GM12878 (cell line): ENCODE measurements around the gene TTLL6. TPM values are rescaled to one million over a fixed set of nuclear protein-coding genes. Genes with fewer than 3 reads are reported as not detected.
"Not testable (repeated sequence)": the region's sequence is repeated elsewhere in the genome, so short reads cannot be mapped to it uniquely, and the experiment has no call there.

Experiments
- ATAC-seq: fragments of 200-7000 bp; cut with Tn5 transposase; 3 replicates; pipeline ENCODE4 v1.9.1; 2020; ENCODE audit warnings: mild to moderate bottlenecking, moderate library complexity
- BruUV-seq: library from RNA; stranded (reverse); fragments of 400-500 nt; replicated peaks from 2 replicates; lab custom pipeline; 2021; lab: Mats Ljungman, UMichigan
- CTCF ChIA-PET: fragments of 300-600 bp; sonication (Branson Sonifier 250); formaldehyde crosslinking; extraction: SDS; loops from one replicate; lab custom pipeline; 2021; ENCODE audit warnings: inconsistent platforms; lab: Yijun Ruan, JAX
- POLR2A ChIA-PET: fragments of 350-600 bp; formaldehyde crosslinking; extraction: SDS; loops from one replicate; lab custom pipeline; 2021; ENCODE audit warnings: inconsistent platforms; lab: Charles Lee
- RAD21 ChIA-PET: fragments of 300-600 bp; sonication (Branson Sonifier 250); formaldehyde crosslinking; loops from one replicate; lab custom pipeline; 2023; ENCODE audit warnings: antibody characterized with exemption; ENCODE audit not compliant: unreplicated experiment; lab: Charles Lee
- SMC1A ChIA-PET: fragments of 300-600 bp; sonication (Branson Sonifier 250); formaldehyde crosslinking; loops from one replicate; lab custom pipeline; 2023; ENCODE audit not compliant: unreplicated experiment, uncharacterized antibody; lab: Charles Lee
- DNase-seq: peaks from one replicate; pipeline ENCODE4 v3.0.0-alpha.2; 2011; ENCODE audit warnings: low read depth, low spot score
- FAIRE-seq: peaks from 3 replicates; lab custom pipeline; 2011; peaks lifted over from hg19 to GRCh38; lab: Jason Lieb, UNC
- H2AFZ ChIP-seq: 2 replicates; pipeline ENCODE4 v1.6.0; 2011; ENCODE audit warnings: low read depth, low read length, control low read depth; ENCODE audit not compliant: control insufficient read depth
- H3K27ac ChIP-seq: 2 replicates; pipeline ENCODE4 v1.5.1; 2011; ENCODE audit warnings: control low read depth; ENCODE audit not compliant: control insufficient read depth, insufficient read depth
- H3K27me3 ChIP-seq, 2 experiments: replicated peaks in 1 of 2; 2 replicates each; pipeline versions ENCODE4 v1.6.0 to v1.6.1; 2011; ENCODE audit warnings: low read length in 1 of 2; ENCODE audit not compliant: control insufficient read depth in 2 of 2, insufficient read depth in 2 of 2
- H3K36me3 ChIP-seq, 2 experiments: 2 replicates each; pipeline ENCODE4 v1.5.1; 2011; ENCODE audit warnings: low read length in 1 of 2; ENCODE audit not compliant: control insufficient read depth in 2 of 2, insufficient read depth in 2 of 2
- H3K4me1 ChIP-seq: 2 replicates; pipeline ENCODE4 v1.6.1; 2011; ENCODE audit warnings: mild to moderate bottlenecking, low read length, moderate library complexity, mixed read lengths; ENCODE audit not compliant: control insufficient read depth, insufficient read depth
- H3K4me2 ChIP-seq: 2 replicates; pipeline ENCODE4 v1.6.0; 2011; ENCODE audit warnings: control low read depth; ENCODE audit not compliant: control insufficient read depth, insufficient read depth
- H3K4me3 ChIP-seq: fragments of 200-600 bp; sonication (generic); 2 replicates; pipeline ENCODE4 v1.5.1; 2016
- H3K79me2 ChIP-seq: 2 replicates; pipeline ENCODE4 v1.6.0; 2011; ENCODE audit warnings: low read length; ENCODE audit not compliant: control insufficient read depth, insufficient read depth
- H3K9ac ChIP-seq: 2 replicates; pipeline ENCODE4 v1.8.0; 2011; ENCODE audit warnings: low read length, control low read depth, mixed read lengths; ENCODE audit not compliant: control insufficient read depth, insufficient read depth
- H3K9me3 ChIP-seq: replicated peaks from 3 replicates; pipeline ENCODE4 v1.5.1; 2011; ENCODE audit warnings: mild to moderate bottlenecking, low read length; ENCODE audit not compliant: control insufficient read depth, insufficient read depth
- H4K20me1 ChIP-seq: 2 replicates; pipeline ENCODE4 v1.6.0; 2011; ENCODE audit not compliant: control insufficient read depth, insufficient read depth
- BCL3 ChIP-seq: IDR thresholded peaks from 2 replicates; pipeline ENCODE4 v1.6.1; 2011; ENCODE audit warnings: borderline replicate concordance, low read depth, mild to moderate bottlenecking, moderate library complexity, low read length; ENCODE audit not compliant: insufficient read depth, poor library complexity, severe bottlenecking
- CEBPB ChIP-seq, 2 experiments: fragments of 150-350 bp in 1 of 2; IDR thresholded peaks; 2 replicates each; pipeline ENCODE4 v1.6.1; 2012 to 2014; ENCODE audit warnings: low read depth in 2 of 2, low read length in 2 of 2, borderline replicate concordance in 1 of 2, inconsistent platforms in 1 of 2
- ESRRA ChIP-seq: IDR thresholded peaks from 2 replicates; pipeline ENCODE4 v1.6.1; 2012; ENCODE audit warnings: mild to moderate bottlenecking, low read length, improper control_type of control experiment
- GATAD2B ChIP-seq: fragments of 450-650 bp; conservative IDR thresholded peaks from 2 replicates; pipeline ENCODE4 v1.6.1; 2017; ENCODE audit warnings: low read depth, mild to moderate bottlenecking, moderate library complexity
- KDM1A ChIP-seq: fragments of 200-600 bp; sonication (generic); IDR thresholded peaks from 2 replicates; pipeline ENCODE4 v1.6.1; 2016; ENCODE audit warnings: borderline replicate concordance
- KLF5 ChIP-seq: fragments of 450-650 bp; IDR thresholded peaks from 2 replicates; pipeline ENCODE4 v1.6.1; 2014; ENCODE audit warnings: mild to moderate bottlenecking; ENCODE audit not compliant: partially characterized antibody
- LARP7 ChIP-seq: fragments of 450-650 bp; IDR thresholded peaks from 2 replicates; pipeline ENCODE4 v1.6.1; 2017; ENCODE audit warnings: mild to moderate bottlenecking
- POLR2A ChIP-seq: IDR thresholded peaks from 2 replicates; pipeline ENCODE4 v1.6.1; 2011; ENCODE audit warnings: low read depth, mild to moderate bottlenecking, low read length
- RBBP5 ChIP-seq: fragments of 200-600 bp; sonication (generic); conservative IDR thresholded peaks from 2 replicates; pipeline ENCODE4 v1.6.1; 2016
- RFX5 ChIP-seq: IDR thresholded peaks from 2 replicates; pipeline ENCODE4 v1.6.1; 2011; ENCODE audit warnings: low read depth, low read length, improper control_type of control experiment
- YBX1 ChIP-seq: fragments of 450-650 bp; IDR thresholded peaks from 2 replicates; pipeline ENCODE4 v1.6.1; 2016; ENCODE audit warnings: antibody characterized with exemption
- YY1 ChIP-seq: IDR thresholded peaks from 2 replicates; pipeline ENCODE4 v1.6.1; 2011; ENCODE audit warnings: low read depth, mild to moderate bottlenecking, low read length
- WGBS: methylation state at CpG from one replicate; pipeline ENCODE4 v1.1.6; 2016; ENCODE audit warnings: low lambda C conversion rate; ENCODE audit not compliant: insufficient replicate concordance, insufficient coverage; ENCODE audit errors: missing lambda C conversion rate; 5-methylcytosine and 5-hydroxymethylcytosine counted together
- in situ Hi-C: fragments of 300-500 bp; cut with MboI; formaldehyde crosslinking; loops from 9 replicates; pipeline ENCODE4 v1.14.3; 2018; ENCODE audit warnings: mixed read lengths
- intact Hi-C: fragments of 100-400 bp; cut with micrococcal nuclease; formaldehyde crosslinking; loops from one replicate; pipeline ENCODE4 v1.14.2; 2022; ENCODE audit not compliant: unreplicated experiment
- polyA plus RNA-seq, 11 experiments: library from polyadenylated mRNA; depleted of rRNA in 4 of 11; unstranded in 6 of 11; stranded (reverse) in 5 of 11; fragments of >200 nt; fragmentation: Nextera tagmentation in 4 of 11; fragmentation: Illumina TruSeq in 1 of 11; extraction: Ambion mirVana in 4 of 11; extraction: Trizol in 1 of 11; gene quantifications; 1 replicate in 1 of 11; 2 replicates in 10 of 11; pipeline versions ENCODE4 v1.2.1 to v1.2.3, GENCODE V29; 2011 to 2016; ENCODE audit warnings: inconsistent platforms in 2 of 11, missing spikeins in 2 of 11, low read depth in 1 of 11
- total RNA-seq, 4 experiments: library from RNA; depleted of rRNA in 3 of 4; stranded (reverse); fragments of >200 nt in 3 of 4; fragmentation: Illumina TruSeq in 1 of 4; extraction: Trizol in 1 of 4; gene quantifications; 2 replicates each; pipeline versions ENCODE4 v1.2.1 to v1.2.3, GENCODE V29; 2013 to 2021
- TF ChIP-seq, protein P1 (sequence below): IDR thresholded peaks from 2 replicates; pipeline ENCODE4 v1.6.1; 2011; ENCODE audit warnings: borderline replicate concordance, low read depth, mild to moderate bottlenecking, moderate library complexity, mixed read lengths, low read length; ENCODE audit not compliant: insufficient read depth; ENCODE audit errors: extremely low read length
- TF ChIP-seq, protein P2 (sequence below): IDR thresholded peaks from 2 replicates; pipeline ENCODE4 v1.6.1; 2012; ENCODE audit warnings: low read depth, low read length, improper control_type of control experiment

TTLL6 gene
- total and polyA plus RNA-seq, 10 of the 15 experiments (the other 5 are each of a cell fraction or from before 2014, with no cell fraction given), result 0.06 to 0.36 (median 0.13) TPM; not detected in 4

DNA sequence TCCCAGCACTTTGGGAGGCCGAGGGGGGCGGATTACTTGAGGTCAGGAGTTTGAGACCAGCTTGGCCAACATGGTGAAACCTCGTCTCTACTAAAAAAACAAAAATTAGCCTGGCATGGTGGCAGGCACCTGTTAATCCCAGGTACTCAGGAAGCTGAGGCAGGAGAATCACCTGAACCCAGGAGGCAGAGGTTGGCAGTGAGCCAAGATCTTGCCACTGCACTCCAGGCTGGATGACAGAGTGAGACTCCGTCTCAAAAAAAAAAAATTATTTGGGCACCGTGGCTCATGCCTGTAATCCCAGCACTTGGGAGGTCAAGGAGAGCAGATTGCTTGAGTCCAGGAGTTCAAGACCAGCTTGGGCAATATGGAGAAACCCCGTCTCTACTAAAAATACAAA is 3.9 kb upstream of the TTLL6 start:
- H3K79me2 ChIP-seq, in situ Hi-C loops, ATAC-seq, H3K9ac ChIP-seq, BruUV-seq, H3K9me3 ChIP-seq, H3K4me3 ChIP-seq, H3K27ac ChIP-seq, H3K27me3 ChIP-seq, FAIRE-seq, H3K4me2 ChIP-seq, intact Hi-C loops, H4K20me1 ChIP-seq, H2AFZ ChIP-seq, DNase-seq, POLR2A ChIA-PET, H3K36me3 ChIP-seq: not testable (repeated sequence)
- RAD21 ChIA-PET, result interaction anchor here (1.0 to 3.8 kb wide), 2 partner anchors 53 to 58 kb away, joined by 3 to 13 read pairs; no protein-coding TSS in a partner anchor
- WGBS, result 63% methylated on average over 6 of the region's 6 CpGs
- CTCF ChIA-PET, result interaction anchor here (1.9 to 15.2 kb wide), 3 partner anchors 8 to 58 kb away, joined by 5 to 490 read pairs (median 20); no protein-coding TSS in a partner anchor
- H3K4me1 ChIP-seq, result peaks cover 12% of the 10 kb centered on the region
- SMC1A ChIA-PET, result interaction anchor here (1.6 to 17.5 kb wide), 3 partner anchors 14 to 55 kb away, joined by 5 to 281 read pairs (median 6); no protein-coding TSS in a partner anchor

- no peak for DNase-seq
- Histone ChIP-seq H3K79me2 (no peaks in the 10 kb centered on the region), H3K4me2 (no peak overlapping the region), H3K27me3 (peaks cover 0 to 6% of the 10 kb centered on the region in 2 experiments; a peak in 1 of 4 replicates), H3K27ac (no peak overlapping the region), H3K9me3 (no peaks in the 10 kb centered on the region), H2AFZ (no peak overlapping the region), H3K4me1 (peaks cover 12% of the 10 kb centered on the region), H4K20me1 (no peaks in the 10 kb centered on the region), H3K9ac (no peak overlapping the region), H3K36me3 (no peaks in the 10 kb centered on the region), H3K4me3 (no peak overlapping the region)
- intact Hi-C loops, result no loop called here
- ChIA-PET POLR2A (no interaction called here), SMC1A (interaction anchor here (17.5 kb wide), 1 partner anchor 57 kb away, joined by 281 read pairs; no protein-coding TSS in a partner anchor), CTCF (interaction anchor here (15.2 kb wide), 1 partner anchor 60 kb away, joined by 490 read pairs; no protein-coding TSS in a partner anchor), RAD21 (interaction anchor here (0.6 to 18.8 kb wide), 2 partner anchors 59 to 467 kb away, joined by 3 to 376 read pairs; no protein-coding TSS in a partner anchor)
- BruUV-seq, result no TSS peak
- 78% methylated on average over 11 of the region's 11 CpGs for WGBS
- no peak for ATAC-seq
- no peak for FAIRE-seq
- TF ChIP-seq, protein P1, sequence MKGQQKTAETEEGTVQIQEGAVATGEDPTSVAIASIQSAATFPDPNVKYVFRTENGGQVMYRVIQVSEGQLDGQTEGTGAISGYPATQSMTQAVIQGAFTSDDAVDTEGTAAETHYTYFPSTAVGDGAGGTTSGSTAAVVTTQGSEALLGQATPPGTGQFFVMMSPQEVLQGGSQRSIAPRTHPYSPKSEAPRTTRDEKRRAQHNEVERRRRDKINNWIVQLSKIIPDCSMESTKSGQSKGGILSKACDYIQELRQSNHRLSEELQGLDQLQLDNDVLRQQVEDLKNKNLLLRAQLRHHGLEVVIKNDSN, result no peak
- TF ChIP-seq CEBPB (IDR thresholded peaks at IDR 0.05; ENCODE audit: borderline replicate concordance in 1 of 2, low read depth in 2 of 2, low read length in 2 of 2) (no peak), ESRRA (no peak), YY1 (no peak), RFX5 (no peak), GATAD2B (no peak), KLF5 (no peak), RBBP5 (no peak), POLR2A (no peak), KDM1A (no peak), YBX1 (no peak), BCL3 (no peak), LARP7 (no peak)
- TF ChIP-seq, protein P2, sequence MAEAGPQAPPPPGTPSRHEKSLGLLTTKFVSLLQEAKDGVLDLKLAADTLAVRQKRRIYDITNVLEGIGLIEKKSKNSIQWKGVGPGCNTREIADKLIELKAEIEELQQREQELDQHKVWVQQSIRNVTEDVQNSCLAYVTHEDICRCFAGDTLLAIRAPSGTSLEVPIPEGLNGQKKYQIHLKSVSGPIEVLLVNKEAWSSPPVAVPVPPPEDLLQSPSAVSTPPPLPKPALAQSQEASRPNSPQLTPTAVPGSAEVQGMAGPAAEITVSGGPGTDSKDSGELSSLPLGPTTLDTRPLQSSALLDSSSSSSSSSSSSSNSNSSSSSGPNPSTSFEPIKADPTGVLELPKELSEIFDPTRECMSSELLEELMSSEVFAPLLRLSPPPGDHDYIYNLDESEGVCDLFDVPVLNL, result no peak
- in situ Hi-C loops, result no loop called here
Measured at GRCh38 chr17:48819466-48819865, 2.4 kb upstream of the TTLL6 start.
